K562 (cell line): Measurements from ENCODE around the gene GLYAT. TPM values are rescaled to one million over a fixed set of nuclear protein-coding genes. Genes with fewer than 3 reads are reported as not detected.

Experiments
- CXXC5 ChIP-seq: fragments of 250-450 bp; sonication (Bioruptor Pico); IDR thresholded peaks from 2 replicates; pipeline ENCODE4 v1.8.0; 2022; ENCODE audit warnings: inconsistent platforms, mild to moderate bottlenecking, moderate library complexity
- GTF2F1 ChIP-seq: IDR thresholded peaks from 2 replicates; pipeline ENCODE4 v1.6.1; 2011; ENCODE audit warnings: low read depth, low read length, improper control_type of control experiment
- HCFC1 ChIP-seq: IDR thresholded peaks from 2 replicates; pipeline ENCODE4 v1.6.1; 2012; ENCODE audit warnings: low read depth, low read length, improper control_type of control experiment
- HNRNPLL ChIP-seq: fragments of 200-400 bp; formaldehyde crosslinking; IDR thresholded peaks from 2 replicates; pipeline ENCODE4 v1.6.1; 2017; ENCODE audit warnings: low read length, low read depth, mild to moderate bottlenecking; ENCODE audit not compliant: poor library complexity, severe bottlenecking
- PHF21A ChIP-seq: fragments of 450-650 bp; IDR thresholded peaks from 2 replicates; pipeline ENCODE4 v1.6.1; 2017; ENCODE audit warnings: low read depth, borderline replicate concordance
- PHF8 ChIP-seq: fragments of 200-600 bp; sonication (generic); IDR thresholded peaks from 2 replicates; pipeline ENCODE4 v1.6.1; 2012; ENCODE audit warnings: mixed run types, mild to moderate bottlenecking, inconsistent platforms, low read length, moderate library complexity, borderline replicate concordance
- POU5F1 ChIP-seq: fragments of 150-350 bp; IDR thresholded peaks from 2 replicates; pipeline ENCODE4 v1.6.1; 2014; ENCODE audit warnings: borderline replicate concordance, low read length, low read depth, mild to moderate bottlenecking; ENCODE audit not compliant: partially characterized antibody
- RCOR1 ChIP-seq, 2 experiments: IDR thresholded peaks; 2 replicates each; pipeline ENCODE4 v1.6.1; 2012; ENCODE audit warnings: low read depth in 2 of 2, low read length in 2 of 2, borderline replicate concordance in 1 of 2, improper control_type of control experiment in 1 of 2
- ZNF133 ChIP-seq: fragments of 250-450 bp; sonication (Bioruptor Pico); IDR thresholded peaks from 2 replicates; pipeline ENCODE4 v1.4.0; 2020; ENCODE audit warnings: mild to moderate bottlenecking
- ZNF384 ChIP-seq: IDR thresholded peaks from 2 replicates; pipeline ENCODE4 v1.6.1; 2012; ENCODE audit warnings: low read depth, low read length, improper control_type of control experiment
- polyA plus RNA-seq, 8 experiments: library from polyadenylated mRNA; depleted of rRNA in 4 of 8; stranded (reverse) in 5 of 8; unstranded in 3 of 8; fragments of >200 nt; fragmentation: Nextera tagmentation in 2 of 8; fragmentation: Illumina TruSeq in 1 of 8; extraction: Ambion mirVana in 2 of 8; extraction: Trizol in 1 of 8; gene quantifications; 2 replicates each; pipeline versions ENCODE4 v1.2.1 to v1.2.3, GENCODE V29; 2011 to 2014; ENCODE audit warnings: inconsistent platforms in 1 of 8, missing spikeins in 1 of 8
- total RNA-seq, 7 experiments: library from RNA; depleted of rRNA in 6 of 7; stranded (reverse); fragments of >200 nt in 6 of 7; fragmentation: Illumina TruSeq in 2 of 7; extraction: Trizol in 2 of 7; gene quantifications; 2 replicates each; pipeline versions ENCODE4 v1.2.1 to v1.2.3, GENCODE V29; 2011 to 2021; ENCODE audit warnings: low replicate concordance in 1 of 7
- TF ChIP-seq, protein P1 (sequence below): fragments of 250-450 bp; sonication (Bioruptor Pico); IDR thresholded peaks from 2 replicates; pipeline ENCODE4 v1.4.0; 2020; ENCODE audit warnings: borderline replicate concordance
- TF ChIP-seq, protein P2 (sequence below), 2 experiments: fragments of 450-650 bp in 1 of 2; sonication (generic) in 1 of 2; formaldehyde crosslinking in 1 of 2; IDR thresholded peaks; 2 replicates each; pipeline versions ENCODE4 v1.7.1 to v1.9.0; 2016 to 2022; ENCODE audit warnings: inconsistent platforms in 1 of 2, mild to moderate bottlenecking in 1 of 2, missing genetic modification reagents in 1 of 2
- TF ChIP-seq, protein P3 (sequence below): fragments of 250-450 bp; sonication (Bioruptor Pico); IDR thresholded peaks from 2 replicates; pipeline ENCODE4 v1.8.0; 2021; ENCODE audit warnings: borderline replicate concordance, mild to moderate bottlenecking, moderate library complexity; ENCODE audit not compliant: poor library complexity, severe bottlenecking

GLYAT gene
- total and polyA plus RNA-seq, 9 of the 15 experiments (the other 6 are each of a cell fraction or from before 2014, with no cell fraction given) = not detected

DNA sequence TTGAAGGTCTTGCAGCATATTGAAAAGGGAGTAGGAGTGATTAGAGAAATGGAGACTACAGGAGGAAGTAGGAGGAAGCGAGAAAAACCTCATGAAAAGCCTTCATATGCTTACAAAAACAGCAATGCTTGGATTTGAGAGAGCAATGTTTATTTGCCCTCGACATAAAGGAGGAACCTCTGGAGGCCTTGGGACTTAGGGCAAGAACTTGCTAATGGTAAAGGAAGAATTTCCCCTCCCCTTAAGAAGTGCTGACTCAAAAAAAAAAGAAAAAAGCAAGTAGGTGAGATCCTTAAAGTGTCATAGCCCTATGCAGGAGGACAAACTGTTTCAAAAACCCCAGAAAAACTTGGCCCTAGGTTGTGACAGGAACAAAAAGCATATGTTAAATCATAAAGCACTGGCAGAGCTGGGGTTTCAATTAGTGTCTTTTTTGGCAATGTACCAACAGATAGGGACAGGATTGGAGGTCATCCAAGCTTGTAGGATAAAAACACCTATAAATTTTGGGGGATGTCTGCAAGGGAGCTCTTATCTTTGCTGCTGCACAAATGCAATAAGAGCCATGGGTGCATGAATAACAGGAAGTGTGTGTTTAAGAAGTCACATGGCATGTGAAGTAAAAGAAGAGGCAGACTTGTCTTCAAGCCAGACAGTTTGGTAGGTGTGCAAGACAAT is 4.9 kb downstream of the GLYAT start (continued):
- TF ChIP-seq, protein P1, sequence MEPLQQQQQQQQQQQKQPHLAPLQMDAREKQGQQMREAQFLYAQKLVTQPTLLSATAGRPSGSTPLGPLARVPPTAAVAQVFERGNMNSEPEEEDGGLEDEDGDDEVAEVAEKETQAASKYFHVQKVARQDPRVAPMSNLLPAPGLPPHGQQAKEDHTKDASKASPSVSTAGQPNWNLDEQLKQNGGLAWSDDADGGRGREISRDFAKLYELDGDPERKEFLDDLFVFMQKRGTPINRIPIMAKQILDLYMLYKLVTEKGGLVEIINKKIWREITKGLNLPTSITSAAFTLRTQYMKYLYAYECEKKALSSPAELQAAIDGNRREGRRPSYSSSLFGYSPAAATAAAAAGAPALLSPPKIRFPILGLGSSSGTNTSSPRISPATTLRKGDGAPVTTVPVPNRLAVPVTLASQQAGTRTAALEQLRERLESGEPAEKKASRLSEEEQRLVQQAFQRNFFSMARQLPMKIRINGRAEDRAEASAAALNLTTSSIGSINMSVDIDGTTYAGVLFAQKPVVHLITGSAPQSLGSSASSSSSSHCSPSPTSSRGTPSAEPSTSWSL (CRISPR knock-in tag) = no peak
- TF ChIP-seq PHF21A (no peak), CXXC5 (CRISPR knock-in tag) (no peak), HNRNPLL (no peak), RCOR1 (IDR thresholded peaks at IDR 0.05; ENCODE audit: borderline replicate concordance in 1 of 2, low read depth in 2 of 2, low read length in 2 of 2) (peak in 1 of 2 experiments; percentile 91; a peak in 2 of 4 replicates), ZNF384 (no peak), HCFC1 (no peak), PHF8 (no peak), ZNF133 (CRISPR knock-in tag) (no peak), POU5F1 (no peak), GTF2F1 (no peak)
- TF ChIP-seq, protein P2, sequence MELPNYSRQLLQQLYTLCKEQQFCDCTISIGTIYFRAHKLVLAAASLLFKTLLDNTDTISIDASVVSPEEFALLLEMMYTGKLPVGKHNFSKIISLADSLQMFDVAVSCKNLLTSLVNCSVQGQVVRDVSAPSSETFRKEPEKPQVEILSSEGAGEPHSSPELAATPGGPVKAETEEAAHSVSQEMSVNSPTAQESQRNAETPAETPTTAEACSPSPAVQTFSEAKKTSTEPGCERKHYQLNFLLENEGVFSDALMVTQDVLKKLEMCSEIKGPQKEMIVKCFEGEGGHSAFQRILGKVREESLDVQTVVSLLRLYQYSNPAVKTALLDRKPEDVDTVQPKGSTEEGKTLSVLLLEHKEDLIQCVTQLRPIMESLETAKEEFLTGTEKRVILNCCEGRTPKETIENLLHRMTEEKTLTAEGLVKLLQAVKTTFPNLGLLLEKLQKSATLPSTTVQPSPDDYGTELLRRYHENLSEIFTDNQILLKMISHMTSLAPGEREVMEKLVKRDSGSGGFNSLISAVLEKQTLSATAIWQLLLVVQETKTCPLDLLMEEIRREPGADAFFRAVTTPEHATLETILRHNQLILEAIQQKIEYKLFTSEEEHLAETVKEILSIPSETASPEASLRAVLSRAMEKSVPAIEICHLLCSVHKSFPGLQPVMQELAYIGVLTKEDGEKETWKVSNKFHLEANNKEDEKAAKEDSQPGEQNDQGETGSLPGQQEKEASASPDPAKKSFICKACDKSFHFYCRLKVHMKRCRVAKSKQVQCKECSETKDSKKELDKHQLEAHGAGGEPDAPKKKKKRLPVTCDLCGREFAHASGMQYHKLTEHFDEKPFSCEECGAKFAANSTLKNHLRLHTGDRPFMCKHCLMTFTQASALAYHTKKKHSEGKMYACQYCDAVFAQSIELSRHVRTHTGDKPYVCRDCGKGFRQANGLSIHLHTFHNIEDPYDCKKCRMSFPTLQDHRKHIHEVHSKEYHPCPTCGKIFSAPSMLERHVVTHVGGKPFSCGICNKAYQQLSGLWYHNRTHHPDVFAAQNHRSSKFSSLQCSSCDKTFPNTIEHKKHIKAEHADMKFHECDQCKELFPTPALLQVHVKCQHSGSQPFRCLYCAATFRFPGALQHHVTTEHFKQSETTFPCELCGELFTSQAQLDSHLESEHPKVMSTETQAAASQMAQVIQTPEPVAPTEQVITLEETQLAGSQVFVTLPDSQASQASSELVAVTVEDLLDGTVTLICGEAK (IDR thresholded peaks at IDR 0.05) = no peak
- TF ChIP-seq, protein P2 (CRISPR knock-in tag; IDR thresholded peaks at IDR 0.05) = no peak
- TF ChIP-seq, protein P3, sequence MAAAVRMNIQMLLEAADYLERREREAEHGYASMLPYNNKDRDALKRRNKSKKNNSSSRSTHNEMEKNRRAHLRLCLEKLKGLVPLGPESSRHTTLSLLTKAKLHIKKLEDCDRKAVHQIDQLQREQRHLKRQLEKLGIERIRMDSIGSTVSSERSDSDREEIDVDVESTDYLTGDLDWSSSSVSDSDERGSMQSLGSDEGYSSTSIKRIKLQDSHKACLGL (CRISPR knock-in tag) = no peak
